Neutrophil (primary cell): ENCODE measurements around the gene CCDC107.

Experiments
- H3K27ac ChIP-seq: fragments of 200-600 bp; sonication (generic); 2 replicates; pipeline ENCODE4 v1.5.1; 2016; ENCODE audit warnings: mild to moderate bottlenecking, moderate library complexity
- H3K27me3 ChIP-seq: fragments of 200-600 bp; sonication (generic); 2 replicates; pipeline ENCODE4 v1.6.0; 2016; ENCODE audit warnings: mild to moderate bottlenecking
- H3K36me3 ChIP-seq: fragments of 200-600 bp; sonication (generic); 2 replicates; pipeline ENCODE4 v1.5.1; 2017
- H3K4me1 ChIP-seq, 2 experiments: fragments of 200-600 bp in 1 of 2; sonication (generic) in 1 of 2; 1 replicate in 1 of 2; 2 replicates in 1 of 2; pipeline versions ENCODE4 v1.5.1 to v1.6.1; 2013 to 2016; ENCODE audit warnings: low read depth in 1 of 2, low read length in 1 of 2, mild to moderate bottlenecking in 1 of 2, moderate library complexity in 1 of 2; ENCODE audit not compliant: control insufficient read depth in 1 of 2, insufficient read depth in 1 of 2
- H3K4me3 ChIP-seq, 2 experiments: fragments of 200-600 bp in 1 of 2; sonication (generic) in 1 of 2; 1 replicate in 1 of 2; 2 replicates in 1 of 2; pipeline ENCODE4 v1.5.1; 2013 to 2016; ENCODE audit warnings: low read depth in 1 of 2, low read length in 1 of 2, mild to moderate bottlenecking in 1 of 2, moderate library complexity in 1 of 2
- H3K9me3 ChIP-seq: fragments of 200-600 bp; sonication (generic); 2 replicates; pipeline ENCODE4 v1.5.1; 2016
- CTCF ChIP-seq: fragments of 200-600 bp; sonication (generic); IDR thresholded peaks from 2 replicates; pipeline ENCODE4 v1.5.1; 2016; ENCODE audit warnings: antibody characterized with exemption

CCDC107 gene

DNA sequence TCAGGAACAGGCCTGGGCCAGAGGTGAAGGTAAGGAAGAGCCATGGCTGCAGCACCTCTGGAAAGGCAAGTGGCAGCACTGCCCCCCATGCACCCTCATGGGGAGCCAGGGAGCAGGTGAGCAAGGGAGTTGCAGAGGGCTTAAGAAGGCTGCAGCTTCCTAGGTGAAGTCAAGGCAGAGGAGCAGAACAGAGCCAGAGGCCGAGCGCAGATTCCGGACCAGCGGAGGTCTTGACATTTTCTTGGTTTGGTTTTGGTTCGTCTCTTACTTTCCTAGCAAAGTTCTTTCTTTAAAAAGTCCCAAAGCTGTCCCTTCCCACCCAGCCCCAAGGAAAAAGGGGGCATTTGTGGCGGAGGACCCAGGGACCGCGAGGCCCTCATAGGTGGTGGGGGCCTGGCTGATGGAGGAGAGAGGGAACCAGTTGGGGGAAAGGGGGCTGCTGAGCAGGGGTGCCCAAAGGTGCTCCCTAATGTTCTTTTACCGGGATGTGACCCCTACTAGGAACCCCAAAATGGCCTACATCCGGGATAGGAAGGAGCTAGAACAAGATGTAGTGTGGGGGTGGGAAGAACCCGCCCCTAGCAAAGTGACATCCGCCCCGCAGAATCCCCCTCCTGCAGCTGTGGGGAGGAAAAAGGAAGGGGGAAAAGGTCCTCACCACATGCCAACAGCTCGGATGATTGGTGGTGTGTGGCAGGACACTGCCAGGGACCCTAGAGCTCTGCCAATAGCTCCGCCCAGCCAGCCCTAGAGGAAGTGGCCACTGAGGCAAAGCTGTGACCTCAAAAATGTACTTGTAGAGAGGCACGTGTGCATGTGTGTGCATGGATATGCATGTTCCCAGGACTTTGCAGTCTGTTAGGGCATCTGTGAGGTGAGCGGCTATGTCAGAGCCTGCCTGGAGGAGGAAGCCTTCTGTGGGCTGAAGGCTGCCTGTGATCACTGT, 39.0 kb upstream of the CCDC107 start:
- Histone ChIP-seq H3K36me3 (no peaks in the 10 kb centered on the region), H3K27me3 (peaks cover 33% of the 10 kb centered on the region), H3K27ac (no peak overlapping the region), H3K4me1 (peaks cover 9 to 12% of the 10 kb centered on the region in 2 experiments), H3K4me3 (no peak overlapping the region), H3K9me3 (no peaks in the 10 kb centered on the region)
- no peak for TF ChIP-seq CTCF

DNA sequence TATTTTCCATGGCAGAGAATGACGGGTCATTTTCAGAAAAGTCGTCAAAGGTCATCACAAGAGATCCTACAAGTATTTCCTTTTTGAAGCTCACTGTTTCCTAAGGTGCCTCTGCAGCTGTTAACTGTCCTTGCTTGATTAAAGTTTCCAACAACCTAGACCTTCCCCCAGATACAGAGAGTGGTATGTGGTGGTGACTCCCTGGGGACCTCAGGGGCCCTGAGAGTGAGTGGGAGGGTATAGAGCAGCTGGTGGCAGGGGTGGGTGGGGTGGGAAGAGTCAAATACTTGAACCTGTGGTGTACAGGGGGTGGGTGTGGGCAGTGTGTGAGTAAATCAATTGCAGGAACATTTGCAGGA, 38.3 kb upstream of the CCDC107 start:
- H3K9me3 ChIP-seq = no peaks in the 10 kb centered on the region
- H3K36me3 ChIP-seq = no peaks in the 10 kb centered on the region
- H3K27ac ChIP-seq = no peak overlapping the region
- no peak overlapping the region for H3K4me3 ChIP-seq
- TF ChIP-seq CTCF = no peak
- H3K4me1 ChIP-seq = peaks cover 9 to 12% of the 10 kb centered on the region in 2 experiments
- peaks cover 33% of the 10 kb centered on the region for H3K27me3 ChIP-seq

DNA sequence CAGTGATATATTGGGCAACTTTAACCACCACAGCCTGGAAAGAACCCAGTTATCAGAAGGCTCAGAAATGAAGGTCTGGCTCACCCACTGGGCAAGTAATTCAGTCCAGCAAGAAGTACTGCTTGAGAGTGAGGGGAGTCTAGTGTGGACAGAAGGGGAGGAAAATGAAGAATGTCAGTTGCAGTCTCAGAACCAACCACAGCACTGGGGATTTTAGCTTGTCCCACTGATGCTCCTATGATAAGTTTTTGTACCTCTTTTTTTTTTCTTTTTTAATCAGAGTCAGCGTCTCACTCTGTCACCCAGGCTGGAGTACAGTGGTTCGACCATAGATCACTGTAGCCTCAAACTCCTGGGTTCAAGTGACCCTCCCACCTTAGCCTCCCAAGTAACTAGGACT, 30.5 kb upstream of the CCDC107 start:
- Histone ChIP-seq H3K36me3 (no peaks in the 10 kb centered on the region), H3K4me3 (no peak overlapping the region), H3K4me1 (no peaks in the 10 kb centered on the region), H3K9me3 (no peaks in the 10 kb centered on the region), H3K27me3 (no peaks in the 10 kb centered on the region), H3K27ac (no peak overlapping the region)
- TF ChIP-seq CTCF = no peak

GRCh38 chr9:35628389-35628991, 29.6 kb upstream of the CCDC107 start:
- Histone ChIP-seq H3K4me1 (no peaks in the 10 kb centered on the region), H3K9me3 (no peaks in the 10 kb centered on the region), H3K36me3 (no peaks in the 10 kb centered on the region), H3K27me3 (no peaks in the 10 kb centered on the region), H3K4me3 (no peak overlapping the region), H3K27ac (no peak overlapping the region)
- no peak for TF ChIP-seq CTCF

- Histone ChIP-seq H3K4me3 (no peak overlapping the region), H3K4me1 (no peaks in the 10 kb centered on the region), H3K27ac (no peak overlapping the region), H3K27me3 (no peaks in the 10 kb centered on the region), H3K9me3 (no peaks in the 10 kb centered on the region), H3K36me3 (no peaks in the 10 kb centered on the region)
- TF ChIP-seq CTCF = no peak
Observed at GRCh38 chr9:35629597-35629996, 28.5 kb upstream of the CCDC107 start.
